ENCODE results near the gene RAB3IP.

GRCh38 chr12:69720750-69721149 lies 17.9 kb upstream of the RAB3IP start:
- TF ChIP-seq POLR2A (IDR thresholded peaks at IDR 0.05) (no peak), CTCF (IDR thresholded peaks at IDR 0.05) (no peak)

Measured in esophagus squamous epithelium (tissue), 4 donors.